Kidney epithelial cell (primary cell): ENCODE measurements around the gene FAM124A. TPM values are rescaled to one million over a fixed set of nuclear protein-coding genes. Genes with fewer than 3 reads are reported as not detected.
A peak's percentile ranks its signal among the peaks of the same experiment; 100 is the strongest.

ENCODE experiments used
- DNase-seq: peaks from one replicate; pipeline ENCODE4 v3.0.0-alpha.2; 2010; ENCODE audit warnings: low read depth
- H3K27me3 ChIP-seq: 2 replicates; pipeline ENCODE4 v1.6.0; 2011; ENCODE audit warnings: low read length; ENCODE audit not compliant: control insufficient read depth, insufficient read depth
- H3K36me3 ChIP-seq: 2 replicates; pipeline ENCODE4 v1.5.1; 2011; ENCODE audit warnings: low read length; ENCODE audit not compliant: control insufficient read depth, insufficient read depth
- H3K4me3 ChIP-seq: 2 replicates; pipeline ENCODE4 v1.5.1; 2011; ENCODE audit warnings: low read depth, mild to moderate bottlenecking, control low read depth, low read length
- total RNA-seq: library from RNA; depleted of rRNA; stranded (reverse); fragments of >200 nt; gene quantifications from 2 replicates; pipeline ENCODE4 v1.2.3, GENCODE V29; 2015
- TF ChIP-seq, protein P1 (sequence below): IDR thresholded peaks from 2 replicates; pipeline ENCODE4 v1.5.1; 2011; ENCODE audit warnings: mild to moderate bottlenecking, moderate library complexity, low read length, control low read depth, inconsistent platforms; ENCODE audit not compliant: insufficient read depth, poor library complexity, severe bottlenecking

Gene FAM124A
- total RNA-seq, 1 donor from 2014 or later: 1.2 TPM

DNA sequence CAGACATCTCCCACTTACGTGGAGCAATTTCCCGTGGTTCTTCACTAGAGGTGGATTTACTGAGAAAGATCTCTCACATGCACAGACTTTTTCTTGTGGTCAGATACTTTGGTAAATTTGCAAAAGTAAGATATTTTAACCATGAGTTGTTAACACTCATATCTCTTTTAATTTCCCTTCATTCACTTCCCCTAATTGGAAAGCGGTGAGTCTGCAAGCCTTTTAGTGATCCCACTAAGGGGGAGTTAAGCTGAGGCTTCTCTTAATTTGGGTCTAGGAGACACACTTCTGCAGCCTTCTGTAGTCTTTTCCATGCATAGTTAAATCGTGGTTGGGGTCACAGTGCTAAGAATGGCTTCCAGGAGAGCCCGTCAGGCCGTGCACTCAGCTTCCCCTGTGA is 86.6 kb downstream of the FAM124A start:
- Histone ChIP-seq H3K36me3 (no peaks in the 10 kb centered on the region), H3K4me3 (no peak overlapping the region), H3K27me3 (no peaks in the 10 kb centered on the region)
- TF ChIP-seq, protein P1, sequence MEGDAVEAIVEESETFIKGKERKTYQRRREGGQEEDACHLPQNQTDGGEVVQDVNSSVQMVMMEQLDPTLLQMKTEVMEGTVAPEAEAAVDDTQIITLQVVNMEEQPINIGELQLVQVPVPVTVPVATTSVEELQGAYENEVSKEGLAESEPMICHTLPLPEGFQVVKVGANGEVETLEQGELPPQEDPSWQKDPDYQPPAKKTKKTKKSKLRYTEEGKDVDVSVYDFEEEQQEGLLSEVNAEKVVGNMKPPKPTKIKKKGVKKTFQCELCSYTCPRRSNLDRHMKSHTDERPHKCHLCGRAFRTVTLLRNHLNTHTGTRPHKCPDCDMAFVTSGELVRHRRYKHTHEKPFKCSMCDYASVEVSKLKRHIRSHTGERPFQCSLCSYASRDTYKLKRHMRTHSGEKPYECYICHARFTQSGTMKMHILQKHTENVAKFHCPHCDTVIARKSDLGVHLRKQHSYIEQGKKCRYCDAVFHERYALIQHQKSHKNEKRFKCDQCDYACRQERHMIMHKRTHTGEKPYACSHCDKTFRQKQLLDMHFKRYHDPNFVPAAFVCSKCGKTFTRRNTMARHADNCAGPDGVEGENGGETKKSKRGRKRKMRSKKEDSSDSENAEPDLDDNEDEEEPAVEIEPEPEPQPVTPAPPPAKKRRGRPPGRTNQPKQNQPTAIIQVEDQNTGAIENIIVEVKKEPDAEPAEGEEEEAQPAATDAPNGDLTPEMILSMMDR: no peak
- no peak for DNase-seq

DNA sequence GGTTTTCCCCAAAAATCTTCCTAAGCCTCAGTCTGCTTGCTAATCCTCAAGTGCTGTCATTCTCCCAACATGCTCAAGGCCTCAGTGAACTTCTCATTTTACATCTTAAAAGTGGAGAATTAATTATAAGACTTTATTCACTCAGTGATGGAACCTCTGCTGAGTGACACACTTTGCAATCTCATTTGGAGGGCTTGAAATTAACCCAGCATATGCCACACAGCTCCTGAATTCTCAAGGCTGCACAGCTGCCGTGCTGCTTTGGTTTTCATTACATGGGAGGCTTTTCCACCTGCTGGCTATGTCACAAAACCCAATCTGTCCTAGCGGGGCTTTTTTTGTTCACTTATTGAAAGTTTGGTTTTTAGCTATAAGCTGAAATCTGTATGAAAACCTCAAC is 89.0 kb downstream of the FAM124A start:
- H3K4me3 ChIP-seq: no peak overlapping the region
- TF ChIP-seq, protein P1: no peak
- no peaks in the 10 kb centered on the region for H3K36me3 ChIP-seq
- no peak for DNase-seq
- H3K27me3 ChIP-seq: no peaks in the 10 kb centered on the region

DNA sequence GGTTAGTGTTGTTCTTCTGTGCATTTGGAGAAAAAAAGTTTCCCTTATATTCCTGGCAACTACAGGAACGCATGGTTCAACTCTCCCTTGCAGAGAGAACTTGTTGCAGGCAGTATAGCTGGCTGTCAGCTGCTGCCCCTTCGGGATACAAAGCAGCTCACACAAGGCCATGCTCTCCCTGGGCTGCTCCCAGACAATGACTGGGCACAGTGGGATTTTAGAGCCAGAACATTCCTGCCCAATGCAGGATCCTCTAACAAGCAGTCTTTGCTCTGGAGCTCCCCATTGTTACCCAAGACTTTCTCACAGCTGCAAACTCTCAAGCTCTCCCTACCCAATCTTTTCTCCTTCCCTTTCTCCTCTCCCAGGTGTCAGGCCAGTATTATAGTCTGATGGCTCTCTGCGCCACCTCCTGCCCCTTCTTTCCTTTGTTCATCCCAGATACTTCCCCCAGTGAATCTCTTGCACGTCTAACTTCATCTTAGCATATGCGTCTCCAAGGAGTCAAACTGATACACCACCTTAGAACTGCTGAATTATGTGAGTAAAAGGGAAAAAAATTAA is 89.8 kb downstream of the FAM124A start:
- DNase-seq: no peak
- no peaks in the 10 kb centered on the region for H3K27me3 ChIP-seq
- TF ChIP-seq, protein P1: no peak
- H3K4me3 ChIP-seq: no peak overlapping the region
- no peaks in the 10 kb centered on the region for H3K36me3 ChIP-seq

DNA sequence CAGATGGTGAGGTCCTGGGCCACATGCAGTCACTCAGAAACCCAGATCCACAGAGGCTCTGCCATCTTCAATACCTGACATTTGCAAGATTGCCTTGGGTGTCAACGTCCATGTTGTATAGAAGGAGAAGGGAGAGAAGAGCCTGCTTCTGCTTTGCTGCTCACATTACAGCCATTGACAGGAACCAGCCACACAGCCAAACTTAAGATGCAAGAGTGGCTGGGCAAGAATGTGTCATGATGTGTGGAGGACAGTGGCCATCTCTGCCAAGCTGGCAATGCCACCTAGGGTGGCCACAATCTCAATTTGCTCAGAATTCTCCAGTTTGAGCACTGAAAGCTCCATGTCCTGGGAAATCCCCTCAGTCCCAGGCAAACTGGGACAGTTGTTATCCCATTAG is 91.4 kb downstream of the FAM124A start:
- TF ChIP-seq, protein P1: no peak

DNA sequence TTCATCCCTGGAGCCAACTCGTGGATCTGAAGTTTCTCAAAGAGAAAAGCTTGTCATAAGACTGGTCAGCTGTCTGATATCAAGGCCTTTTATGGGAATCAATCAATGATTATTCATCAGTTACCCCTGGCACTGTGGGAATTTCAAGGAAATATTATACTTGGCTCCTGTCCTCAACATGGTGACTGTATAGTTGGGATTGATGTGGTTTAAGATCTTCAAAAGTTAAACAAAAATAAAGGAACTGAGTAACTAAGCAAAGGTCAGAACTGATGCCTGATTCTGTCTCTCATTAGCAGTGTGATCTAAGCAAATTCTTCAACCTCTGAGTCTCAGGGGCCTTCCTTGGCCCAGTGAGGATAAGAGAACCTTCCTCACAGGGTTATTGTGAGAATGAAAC is 95.1 kb downstream of the FAM124A start:
- TF ChIP-seq, protein P1: no peak
- DNase-seq: peak; percentile 45
- H3K36me3 ChIP-seq: no peaks in the 10 kb centered on the region
- H3K4me3 ChIP-seq: no peak overlapping the region
- no peaks in the 10 kb centered on the region for H3K27me3 ChIP-seq

More for the DNA sequence above, 91.4 kb downstream of the FAM124A start:
- no peak for DNase-seq
- H3K27me3 ChIP-seq: no peaks in the 10 kb centered on the region
- no peaks in the 10 kb centered on the region for H3K36me3 ChIP-seq
- no peak overlapping the region for H3K4me3 ChIP-seq

DNA sequence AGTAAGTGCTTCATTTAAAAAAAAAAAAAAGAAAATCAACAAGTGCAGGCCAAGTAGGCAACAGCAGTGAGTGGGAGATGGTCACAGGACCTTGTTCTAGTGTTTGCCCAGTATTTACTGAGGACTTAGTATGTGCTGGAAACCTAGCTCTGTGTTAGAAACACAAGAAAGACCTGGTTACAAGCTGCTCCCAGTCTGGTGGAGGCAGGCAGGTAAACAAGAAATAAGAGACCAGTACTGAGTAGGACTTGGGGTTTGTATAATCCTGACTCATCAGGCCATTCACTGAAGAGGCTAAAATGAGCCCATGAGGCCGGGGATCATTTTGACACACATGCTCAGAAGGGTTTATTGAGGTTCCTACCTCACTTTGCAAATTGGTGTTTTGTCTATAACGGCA is 95.8 kb downstream of the FAM124A start:
- H3K4me3 ChIP-seq: no peak overlapping the region
- TF ChIP-seq, protein P1: no peak
- no peak for DNase-seq
- no peaks in the 10 kb centered on the region for H3K27me3 ChIP-seq
- H3K36me3 ChIP-seq: no peaks in the 10 kb centered on the region
